Kidney tubule cell (primary cell): ENCODE measurements around the gene FZD4.

ENCODE experiments used
- DNase-seq: peaks from one replicate; pipeline ENCODE4 v3.0.0-alpha.2; 2018; ENCODE audit warnings: low spot score

FZD4 gene

DNA sequence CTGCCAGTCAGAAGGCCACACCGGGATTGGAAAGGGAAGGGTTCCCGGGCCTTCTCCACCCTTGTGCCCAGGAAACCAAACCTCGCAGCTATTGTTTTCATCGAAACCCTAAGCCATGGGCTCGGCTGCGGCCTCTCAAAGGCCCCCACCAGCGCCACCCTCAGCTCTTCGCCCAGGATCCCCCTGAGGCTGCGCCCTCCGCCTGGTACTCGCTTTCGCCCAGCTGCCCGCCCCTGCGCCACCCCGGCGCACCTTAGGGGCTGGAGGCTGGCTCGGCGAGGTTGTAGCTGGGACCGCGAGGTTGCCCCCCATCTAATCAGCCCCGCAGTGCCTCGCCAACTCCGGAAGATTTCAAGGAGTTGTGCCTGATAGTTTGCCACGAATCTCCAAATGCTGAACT lies 49.0 kb downstream of the FZD4 start:
- DNase-seq: no peak

DNA sequence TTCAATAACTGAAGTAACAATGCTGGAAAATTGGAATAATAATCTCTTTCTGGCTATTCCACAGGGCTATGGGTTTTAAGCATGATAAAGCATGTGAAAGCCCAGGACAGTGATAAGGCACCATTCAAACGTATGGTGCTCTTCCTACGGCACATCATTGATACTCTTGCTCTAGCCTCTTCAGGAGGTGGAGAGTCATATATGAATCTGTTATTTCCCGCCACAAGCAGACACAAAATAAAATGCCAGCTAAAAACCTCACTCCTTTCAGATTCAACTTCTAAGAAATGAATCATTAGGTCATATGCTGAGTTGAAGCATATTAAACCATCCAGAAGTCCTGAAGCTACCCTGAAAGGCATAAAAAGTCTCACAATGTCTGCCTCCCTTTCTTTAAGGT lies 49.9 kb downstream of the FZD4 start:
- DNase-seq: no peak

DNA sequence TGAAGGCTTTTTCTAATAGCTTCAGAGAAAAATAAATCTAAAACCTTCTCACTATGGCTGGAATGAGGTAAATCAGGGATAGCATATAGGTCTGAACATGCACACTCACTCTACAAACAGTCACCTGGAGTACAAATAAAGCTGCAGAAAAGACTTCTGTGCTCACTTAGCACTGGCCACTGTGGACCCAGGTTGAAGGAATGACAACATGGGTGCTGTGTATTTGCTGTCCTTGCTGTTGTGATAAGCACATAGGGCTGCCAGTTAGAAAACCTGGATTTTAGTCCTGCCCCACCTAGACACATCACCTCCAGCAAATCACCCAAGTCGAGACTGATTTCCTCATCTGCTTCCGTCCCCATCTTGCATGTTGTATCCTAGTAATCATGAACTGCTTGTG lies 51.2 kb downstream of the FZD4 start:
- no peak for DNase-seq

DNA sequence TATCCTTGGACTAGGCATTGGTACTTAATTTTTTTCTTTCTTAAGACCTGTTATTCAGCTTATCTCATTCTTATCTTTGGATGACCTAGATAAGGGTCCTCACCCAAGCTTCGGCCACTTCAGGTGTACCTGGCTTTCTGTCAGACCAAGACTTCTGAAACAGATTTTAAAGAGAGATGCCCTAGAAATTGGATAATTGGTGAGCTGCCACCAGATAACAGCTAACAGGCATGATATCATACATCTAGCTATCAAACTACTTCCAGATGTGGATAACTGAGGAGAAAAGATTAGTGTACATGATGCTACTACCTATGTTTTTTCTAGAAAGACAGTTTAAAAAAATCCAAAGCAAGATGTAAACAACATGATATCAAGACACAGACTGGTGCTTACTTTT lies 52.9 kb downstream of the FZD4 start:
- DNase-seq: no peak

DNA sequence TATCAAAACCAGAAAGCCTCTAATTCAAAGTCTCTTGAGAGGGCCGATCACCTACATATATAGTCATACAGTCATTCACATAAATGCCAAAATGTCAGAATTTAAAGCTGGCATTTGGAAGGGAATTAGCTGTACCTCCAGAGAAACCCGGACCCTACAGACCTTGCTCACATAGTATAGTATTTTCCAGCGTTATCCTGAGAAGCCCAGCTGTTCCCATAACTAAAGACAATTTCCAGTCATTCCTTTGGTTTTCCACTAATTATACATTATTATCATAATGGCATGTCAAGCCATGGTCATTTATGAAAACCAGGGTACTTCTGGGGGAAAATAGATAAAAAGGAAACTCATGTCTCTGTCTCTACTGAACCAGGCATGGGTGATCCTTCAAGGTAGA lies 53.6 kb downstream of the FZD4 start:
- DNase-seq: no peak

DNA sequence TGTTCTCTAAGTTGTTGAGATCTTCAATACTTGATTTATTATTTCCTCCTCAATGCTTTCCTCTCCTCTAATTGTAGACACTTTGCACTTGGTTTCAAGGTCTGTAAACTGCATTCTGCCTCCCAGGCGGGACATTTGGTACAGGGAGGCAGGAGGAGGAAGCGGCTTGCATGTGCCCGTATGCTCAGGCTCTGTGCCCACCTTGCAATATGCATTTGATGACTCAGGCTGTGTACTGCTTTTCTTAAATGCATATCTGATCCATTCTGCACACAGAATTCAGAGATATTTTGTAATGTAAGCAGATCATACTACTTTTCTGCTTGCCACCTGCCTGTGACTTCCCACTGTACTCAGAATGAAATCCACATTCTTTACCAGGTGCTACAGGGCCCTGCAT lies 55.0 kb downstream of the FZD4 start:
- no peak for DNase-seq

DNA sequence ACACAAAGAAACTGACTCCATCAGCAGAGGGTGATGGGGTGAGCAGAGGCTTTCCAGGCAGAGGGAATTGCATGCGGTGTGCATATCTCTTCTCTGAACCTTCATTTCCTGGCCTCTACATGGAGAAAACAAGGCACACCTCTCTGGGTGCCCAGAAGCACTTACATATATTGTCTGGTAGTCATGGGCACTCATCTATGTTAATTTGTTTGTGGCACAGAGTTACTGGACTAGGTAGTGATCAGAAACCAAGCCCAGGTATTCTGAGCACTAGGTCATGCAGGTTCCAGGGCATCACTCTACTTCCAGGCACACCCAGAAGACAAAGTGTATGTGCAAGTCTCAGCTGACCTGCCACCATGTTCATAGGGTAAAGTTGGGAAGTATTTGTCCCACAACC lies 56.5 kb downstream of the FZD4 start:
- DNase-seq: no peak

DNA sequence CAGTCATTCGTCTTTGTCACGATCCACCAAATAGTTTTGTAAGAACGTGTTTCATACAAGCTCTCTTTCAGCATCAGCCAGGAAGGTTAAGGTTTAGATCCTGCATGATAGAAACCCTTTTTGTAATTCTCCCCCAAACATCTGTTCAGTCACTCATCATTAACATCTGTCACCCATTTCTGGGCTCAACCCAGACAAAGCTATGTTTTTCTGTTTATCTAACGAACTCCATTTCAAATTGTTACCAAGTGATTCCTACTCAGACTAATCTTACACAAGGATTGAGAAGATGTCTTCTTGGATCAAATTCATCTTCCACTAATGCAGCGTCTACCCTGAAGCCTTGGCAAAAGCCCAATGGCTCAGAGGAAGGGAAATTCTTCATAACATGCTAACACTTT lies 58.8 kb downstream of the FZD4 start:
- no peak for DNase-seq
